ENCODE results near the gene SNX32.
"Not testable (repeated sequence)": the region's sequence is repeated elsewhere in the genome, so short reads cannot be mapped to it uniquely, and the experiment has no call there.

Gene SNX32

DNA sequence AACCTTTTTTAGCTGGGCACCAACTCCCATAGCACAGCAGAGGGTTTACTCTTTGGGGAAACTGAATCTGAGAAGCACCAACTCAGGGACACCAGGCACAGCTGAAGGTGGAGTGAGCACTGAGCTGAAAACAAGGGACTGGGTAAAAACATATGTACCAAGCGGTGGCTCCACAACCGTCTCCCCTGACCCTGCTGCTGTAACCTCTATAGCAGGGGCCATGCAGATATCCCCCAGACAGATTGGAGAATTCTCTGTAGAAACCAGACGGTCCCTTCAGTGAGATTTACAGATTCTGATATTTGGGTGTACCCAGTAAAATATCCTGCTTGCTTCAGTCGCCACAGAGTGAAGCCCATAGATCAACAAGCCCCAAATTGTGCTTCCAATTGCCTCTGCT is 4.3 kb upstream of the SNX32 start:
- DNase-seq = no peak

DNA sequence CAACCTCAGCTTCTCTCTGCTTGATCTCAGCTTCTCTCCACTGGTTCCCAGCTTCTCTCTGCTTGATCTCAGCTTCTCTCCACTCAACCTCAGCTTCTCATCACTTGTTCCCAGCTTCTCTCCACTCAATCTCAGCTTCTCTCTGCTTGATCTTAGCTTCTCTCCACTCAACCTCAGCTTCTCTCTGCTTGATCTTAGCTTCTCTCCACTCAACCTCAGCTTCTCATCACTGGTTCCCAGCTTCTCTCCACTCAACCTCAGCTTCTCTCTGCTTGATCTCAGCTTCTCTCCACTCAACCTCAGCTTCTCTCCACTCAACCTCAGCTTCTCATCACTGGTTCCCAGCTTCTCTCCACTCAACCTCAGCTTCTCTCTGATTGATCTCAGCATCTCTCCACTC is 1.5 kb upstream of the SNX32 start:
- DNase-seq = not testable (repeated sequence)

DNA sequence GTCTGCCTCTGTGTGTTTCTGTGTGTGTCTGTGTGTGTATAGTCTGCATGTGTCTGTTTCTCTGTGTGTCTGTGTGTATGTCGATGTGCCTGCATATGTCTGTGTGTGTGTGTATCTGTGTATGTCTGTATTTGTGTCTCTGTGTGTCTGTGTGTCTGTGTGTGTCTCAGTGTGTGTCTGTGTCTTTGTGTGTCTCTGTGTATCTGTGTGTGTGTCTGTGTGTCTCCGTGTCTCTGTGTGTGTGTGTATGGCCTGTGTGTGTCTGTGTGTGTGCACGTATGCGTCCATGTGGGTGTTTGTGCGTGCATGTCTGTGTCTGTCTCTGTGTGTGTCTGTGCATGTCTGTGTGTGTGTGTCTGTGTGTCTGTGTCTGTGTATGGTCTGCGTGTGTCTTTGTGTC is 439 bp downstream of the SNX32 start:
- no peak for DNase-seq

DNA sequence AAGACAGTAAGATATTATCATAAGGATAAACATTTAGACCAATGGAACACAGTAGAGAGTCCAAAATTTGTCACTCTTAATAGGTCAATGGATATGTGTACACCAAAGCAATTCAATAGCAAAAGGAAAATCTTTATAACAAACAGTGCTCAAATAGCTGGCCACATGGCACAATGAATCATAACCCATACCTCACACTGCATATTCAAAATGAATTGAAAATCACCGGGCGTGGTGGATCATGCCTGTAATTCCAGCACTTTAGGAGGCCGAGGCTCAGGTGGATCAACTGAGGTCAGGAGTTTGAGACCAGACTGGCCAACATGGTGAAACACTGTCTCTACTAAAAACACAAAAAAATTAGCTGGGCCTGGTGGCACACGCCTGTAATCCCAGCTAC is 8.4 kb downstream of the SNX32 start:
- no peak for DNase-seq

- DNase-seq = no peak
These were observed 10.0 kb downstream of the SNX32 start for GRCh38 chr11:65843811-65844210.

- DNase-seq = no peak
These were observed 10.6 kb downstream of the SNX32 start for GRCh38 chr11:65844231-65844872.

DNA sequence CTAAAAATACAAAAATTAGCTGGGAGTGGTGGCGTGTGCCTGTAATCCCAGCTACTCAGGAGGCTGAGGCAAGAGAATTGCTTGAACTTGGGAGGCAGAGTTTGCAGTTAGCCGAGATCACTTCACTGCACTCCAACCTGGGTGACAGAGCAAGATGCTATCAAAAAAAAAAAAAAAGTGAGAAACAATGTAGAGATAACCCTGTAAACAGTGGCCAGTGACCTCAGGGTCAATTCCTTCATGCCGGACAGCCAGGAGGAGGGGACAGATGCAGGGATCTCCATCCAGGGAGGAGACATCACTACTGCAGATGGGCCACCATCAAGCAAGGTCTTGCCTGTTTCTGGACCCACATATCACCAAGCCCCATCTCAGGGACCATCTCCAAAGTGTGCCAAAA is 14.0 kb downstream of the SNX32 start:
- DNase-seq = no peak

- not testable (repeated sequence) for DNase-seq
These were observed 14.9 kb downstream of the SNX32 start for GRCh38 chr11:65848693-65849092.

GRCh38 chr11:65849366-65849765 is 15.6 kb downstream of the SNX32 start:
- no peak for DNase-seq

DNA sequence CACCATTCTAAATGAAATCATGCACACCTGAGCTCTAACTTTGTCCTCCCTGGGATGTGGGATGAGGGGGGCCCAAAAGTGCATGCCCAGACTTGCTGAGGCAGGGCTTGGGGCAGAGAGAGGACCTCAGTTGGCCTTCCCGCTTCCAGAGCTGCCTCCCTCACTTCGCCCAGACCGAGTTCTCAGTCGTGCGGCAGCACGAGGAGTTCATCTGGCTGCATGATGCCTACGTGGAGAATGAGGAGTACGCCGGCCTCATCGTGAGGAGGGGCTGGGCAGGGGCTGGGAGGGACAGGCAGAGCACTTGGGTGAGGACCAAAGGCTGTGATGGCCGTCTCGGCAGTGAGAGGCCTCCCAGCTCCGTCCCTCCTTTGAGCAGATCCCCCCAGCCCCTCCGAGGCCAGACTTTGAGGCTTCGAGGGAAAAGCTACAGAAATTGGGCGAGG is 16.0 kb downstream of the SNX32 start:
- no peak for DNase-seq

- DNase-seq = no peak
These were observed 16.7 kb downstream of the SNX32 start for GRCh38 chr11:65850217-65851082.

GRCh38 chr11:65851083-65851579 is 17.4 kb downstream of the SNX32 start:
- no peak for DNase-seq

- no peak for DNase-seq
These were observed 18.2 kb downstream of the SNX32 start for GRCh38 chr11:65851811-65852507.

GRCh38 chr11:65852508-65853245 is 18.9 kb downstream of the SNX32 start:
- no peak for DNase-seq

GRCh38 chr11:65853246-65853979 is 19.6 kb downstream of the SNX32 start:
- DNase-seq = no peak

GRCh38 chr11:65854161-65854592 is 20.4 kb downstream of the SNX32 start:
- no peak for DNase-seq

GRCh38 chr11:65854852-65855837 is 21.4 kb downstream of the SNX32 start:
- no peak for DNase-seq

DNA sequence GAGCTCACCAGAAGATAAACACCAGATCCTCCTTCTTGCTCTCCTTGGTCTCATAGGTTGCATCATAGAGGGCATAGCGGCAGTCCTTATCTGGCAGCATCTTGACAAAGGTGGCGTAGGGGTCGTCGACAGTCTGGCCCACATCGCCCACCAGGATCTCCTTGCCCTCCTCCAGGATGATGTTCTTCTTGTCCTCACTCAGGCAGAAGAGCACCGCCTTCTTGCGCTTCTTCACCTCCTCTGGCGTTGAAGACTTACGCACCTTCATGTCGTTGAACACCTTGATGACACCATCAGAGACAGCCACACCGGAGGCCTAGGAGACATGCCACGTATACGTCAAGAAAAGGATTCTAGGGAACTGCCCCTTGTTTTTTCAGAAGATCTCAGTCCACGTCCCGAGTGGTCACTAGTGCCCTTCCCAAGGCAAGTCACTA is 22.2 kb downstream of the SNX32 start:
- no peak for DNase-seq

DNA sequence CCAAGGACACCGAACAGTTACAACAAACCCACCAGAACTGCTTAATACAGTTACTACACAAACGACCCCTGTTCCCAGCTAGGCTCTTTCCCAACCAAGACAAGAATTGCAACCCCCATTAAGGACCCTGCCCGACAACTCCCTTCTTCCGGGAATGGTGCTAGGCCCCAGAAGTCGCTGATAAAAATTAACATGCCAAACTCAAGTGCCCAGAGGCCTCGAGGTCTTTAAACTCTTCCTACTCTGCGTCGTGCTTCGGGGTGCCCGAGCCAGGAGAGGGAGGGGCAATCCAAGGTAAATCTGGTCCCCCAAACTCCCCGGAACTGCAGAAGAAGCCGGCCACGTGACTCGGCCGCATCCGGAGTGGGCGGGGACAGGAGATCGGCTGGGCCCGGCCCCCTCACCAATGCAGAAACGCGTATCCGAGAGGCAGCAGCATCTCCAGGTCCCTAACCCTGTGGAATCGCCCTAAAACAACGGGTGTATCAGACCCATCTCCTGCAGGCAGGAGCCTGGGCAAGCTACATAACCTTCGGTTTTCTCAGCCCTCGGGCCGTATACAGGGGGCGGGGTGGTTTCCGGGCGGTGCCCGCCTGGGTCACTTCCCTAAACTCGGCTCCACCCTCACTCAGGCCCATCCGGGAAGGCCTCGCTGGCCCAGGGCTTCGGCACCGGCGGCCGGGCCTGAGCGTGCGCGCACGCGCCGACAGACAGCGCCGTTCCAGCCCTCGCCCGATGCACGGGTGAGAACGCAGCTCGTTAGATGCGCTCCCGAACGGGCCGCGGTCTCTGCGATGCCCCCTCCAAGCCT is 23.1 kb downstream of the SNX32 start:
- peak; percentile 83 for DNase-seq

GRCh38 chr11:65857500-65857852 is 23.7 kb downstream of the SNX32 start:
- no peak for DNase-seq
